Measurements from ENCODE around the gene ANKRD65. TPM values are rescaled to one million over a fixed set of nuclear protein-coding genes. Genes with fewer than 3 reads are reported as not detected.
"Not testable (repeated sequence)": the region's sequence is repeated elsewhere in the genome, so short reads cannot be mapped to it uniquely, and the experiment has no call there.

ANKRD65 gene
- total RNA-seq, 1 donor from 2014 or later = 10.1 TPM

GRCh38 chr1:1371746-1372711 lies 49.0 kb downstream of the ANKRD65 start:
- peak; percentile 60 for DNase-seq (ENCODE audit: low spot score)

DNA sequence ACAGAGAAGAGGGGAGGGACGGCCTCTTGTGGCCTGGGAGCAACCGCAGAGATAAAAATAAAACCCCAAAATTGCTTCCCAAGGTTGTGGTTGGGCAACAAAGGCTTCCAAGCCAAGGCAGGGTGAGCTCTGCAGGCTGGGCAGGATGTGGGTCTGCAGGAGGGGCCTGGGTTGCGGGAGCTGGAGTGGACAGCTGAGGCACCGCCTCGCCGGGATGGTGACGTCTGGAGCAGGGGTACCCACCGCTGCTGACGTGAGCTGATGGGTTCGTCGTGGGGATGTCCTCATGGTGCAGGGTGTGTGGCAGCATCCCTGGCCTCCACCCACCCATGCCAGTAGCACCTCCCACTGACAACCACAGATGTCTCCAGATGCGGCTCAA lies 49.7 kb downstream of the ANKRD65 start:
- no peak for DNase-seq (ENCODE audit: low spot score)

DNA sequence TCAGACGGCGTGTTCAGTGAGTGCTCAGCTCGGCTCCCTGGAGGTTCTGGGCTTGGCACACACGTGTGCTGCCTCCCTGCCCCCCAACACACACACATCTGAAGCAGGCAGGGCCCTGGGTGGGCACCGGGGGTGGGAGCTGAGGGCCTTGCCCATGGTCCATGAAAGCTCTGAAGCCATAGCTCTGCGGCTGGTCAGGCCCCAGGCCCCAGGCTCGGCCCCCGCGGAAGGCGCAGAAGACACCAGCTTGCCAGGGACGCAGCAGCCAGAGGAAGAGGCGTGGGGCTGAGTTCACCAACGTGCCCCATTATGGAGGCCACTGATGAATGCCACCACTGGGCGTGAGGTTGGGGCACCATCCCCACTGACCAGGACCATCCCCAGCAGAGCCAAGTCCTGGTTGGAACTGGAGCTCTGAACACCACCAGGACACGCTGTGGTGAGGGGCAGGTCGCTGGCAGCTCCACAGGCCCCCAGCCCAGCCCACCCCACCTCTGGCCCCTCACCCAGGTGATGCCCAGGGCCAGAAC lies 50.2 kb downstream of the ANKRD65 start:
- DNase-seq (ENCODE audit: low spot score) = no peak

DNA sequence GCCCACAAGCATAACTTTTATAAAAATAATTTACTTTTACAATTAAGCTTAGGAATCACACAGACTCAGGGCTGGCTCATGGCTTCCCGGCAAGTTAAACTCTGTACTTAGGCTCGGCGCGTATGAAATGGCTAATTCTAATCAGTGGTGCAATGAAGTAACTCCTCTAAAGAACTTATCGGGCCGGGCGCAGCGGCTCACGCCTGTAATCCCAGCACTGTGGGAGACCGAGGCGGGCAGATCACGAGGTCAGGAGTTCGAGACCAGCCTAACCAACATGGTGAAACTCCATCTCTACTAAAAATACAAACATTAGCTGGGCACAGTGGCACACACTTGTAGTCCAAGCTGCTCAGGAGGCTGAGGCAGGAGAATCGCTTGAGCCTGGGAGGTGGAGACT lies 51.0 kb downstream of the ANKRD65 start:
- DNase-seq (ENCODE audit: low spot score) = not testable (repeated sequence)

Other genes with a start within 250 kb of the ANKRD65 start
- 0.78 TPM for gene TTLL10, start 247.4 kb downstream of the ANKRD65 start, total RNA-seq
- 1.1 TPM for gene TNFRSF18, start 214.7 kb downstream of the ANKRD65 start, total RNA-seq
- 2.6 TPM for gene TNFRSF4, start 207.1 kb downstream of the ANKRD65 start, total RNA-seq
- 190 TPM for gene SDF4, start 189.3 kb downstream of the ANKRD65 start, total RNA-seq
- gene B3GALT6, start 189.0 kb downstream of the ANKRD65 start, total RNA-seq = 16.1 TPM
- gene C1QTNF12, start 174.6 kb downstream of the ANKRD65 start, total RNA-seq = 4.9 TPM
- gene UBE2J2, start 147.4 kb downstream of the ANKRD65 start, total RNA-seq = 68.9 TPM
- 7.9 TPM for gene SCNN1D, start 140.8 kb downstream of the ANKRD65 start, total RNA-seq
- gene ACAP3, start 113.3 kb downstream of the ANKRD65 start, total RNA-seq = 86.6 TPM
- gene PUSL1, start 112.7 kb downstream of the ANKRD65 start, total RNA-seq = 19.0 TPM
- gene INTS11, start 96.6 kb downstream of the ANKRD65 start, total RNA-seq = 121 TPM
- gene CPTP, start 96.5 kb downstream of the ANKRD65 start, total RNA-seq = 36.1 TPM
- 0.40 TPM for gene TAS1R3, start 90.0 kb downstream of the ANKRD65 start, total RNA-seq
- gene DVL1, start 71.9 kb downstream of the ANKRD65 start, total RNA-seq = 72.7 TPM
- 73.1 TPM for gene MXRA8, start 62.7 kb downstream of the ANKRD65 start, total RNA-seq
- 135 TPM for gene AURKAIP1, start 46.1 kb downstream of the ANKRD65 start, total RNA-seq
- gene CCNL2, start 21.9 kb downstream of the ANKRD65 start, total RNA-seq = 194 TPM
- gene MRPL20, start 14.0 kb downstream of the ANKRD65 start, total RNA-seq = 99.2 TPM
- gene VWA1, start 14.4 kb upstream of the ANKRD65 start, total RNA-seq = 122 TPM
- 7.0 TPM for gene ATAD3C, start 28.4 kb upstream of the ANKRD65 start, total RNA-seq
- gene ATAD3B, start 50.5 kb upstream of the ANKRD65 start, total RNA-seq = 20.3 TPM
- 27.9 TPM for gene ATAD3A, start 90.9 kb upstream of the ANKRD65 start, total RNA-seq
- gene TMEM240, start 119.3 kb upstream of the ANKRD65 start, total RNA-seq = 4.7 TPM
- 117 TPM for gene SSU72, start 153.6 kb upstream of the ANKRD65 start, total RNA-seq
- gene FNDC10, start 178.9 kb upstream of the ANKRD65 start, total RNA-seq = 4.6 TPM
- gene MIB2, start 194.2 kb upstream of the ANKRD65 start, total RNA-seq = 135 TPM
- 56.0 TPM for gene MMP23B, start 210.9 kb upstream of the ANKRD65 start, total RNA-seq
- gene CDK11B, start 237.7 kb upstream of the ANKRD65 start, total RNA-seq = 24.2 TPM